HFFc6 (cell line): ENCODE measurements around the gene DENND1A. TPM values are rescaled to one million over a fixed set of nuclear protein-coding genes. Genes with fewer than 3 reads are reported as not detected.

Source experiments
- DNase-seq: peaks from one replicate; pipeline ENCODE4 v3.0.0-alpha.2; 2018
- H3K27ac Mint-ChIP-seq: 2 replicates; pipeline ENCODE4 v1.8.0; 2020; ENCODE audit warnings: mild to moderate bottlenecking, mixed read lengths
- H3K27me3 Mint-ChIP-seq: 2 replicates; pipeline ENCODE4 v1.8.0; 2021; ENCODE audit warnings: mild to moderate bottlenecking, moderate library complexity, mixed read lengths; ENCODE audit not compliant: insufficient read depth
- H3K36me3 Mint-ChIP-seq: 2 replicates; pipeline ENCODE4 v1.8.0; 2021; ENCODE audit warnings: low read depth, mixed read lengths
- H3K4me1 Mint-ChIP-seq: 2 replicates; pipeline ENCODE4 v1.8.0; 2020; ENCODE audit warnings: low read depth, mixed read lengths
- H3K4me3 Mint-ChIP-seq: 2 replicates; pipeline ENCODE4 v1.8.0; 2020; ENCODE audit warnings: mild to moderate bottlenecking, moderate library complexity, mixed read lengths
- H3K9me3 Mint-ChIP-seq: 2 replicates; pipeline ENCODE4 v1.8.0; 2020; ENCODE audit warnings: mild to moderate bottlenecking, mixed read lengths
- total RNA-seq, 6 experiments: library from RNA; stranded (reverse); fragmentation: NEBNext Ultra II Directional; extraction: Animal tissue kit (Norgen Biotek cat#: 25700); gene quantifications; 2 replicates in 1 of 6; 3 replicates in 5 of 6; pipeline ENCODE4 v1.2.3, GENCODE V29; 2021
- TF ChIP-seq, protein P1 (sequence below): fragments of 200-600 bp; sonication (generic); IDR thresholded peaks from 2 replicates; pipeline ENCODE4 v1.5.0; 2021; ENCODE audit warnings: antibody characterized with exemption, mild to moderate bottlenecking

Gene DENND1A
- total RNA-seq, 6 experiments from 2014 or later = 25.4 to 38.3 (median 30.3) TPM

DNA sequence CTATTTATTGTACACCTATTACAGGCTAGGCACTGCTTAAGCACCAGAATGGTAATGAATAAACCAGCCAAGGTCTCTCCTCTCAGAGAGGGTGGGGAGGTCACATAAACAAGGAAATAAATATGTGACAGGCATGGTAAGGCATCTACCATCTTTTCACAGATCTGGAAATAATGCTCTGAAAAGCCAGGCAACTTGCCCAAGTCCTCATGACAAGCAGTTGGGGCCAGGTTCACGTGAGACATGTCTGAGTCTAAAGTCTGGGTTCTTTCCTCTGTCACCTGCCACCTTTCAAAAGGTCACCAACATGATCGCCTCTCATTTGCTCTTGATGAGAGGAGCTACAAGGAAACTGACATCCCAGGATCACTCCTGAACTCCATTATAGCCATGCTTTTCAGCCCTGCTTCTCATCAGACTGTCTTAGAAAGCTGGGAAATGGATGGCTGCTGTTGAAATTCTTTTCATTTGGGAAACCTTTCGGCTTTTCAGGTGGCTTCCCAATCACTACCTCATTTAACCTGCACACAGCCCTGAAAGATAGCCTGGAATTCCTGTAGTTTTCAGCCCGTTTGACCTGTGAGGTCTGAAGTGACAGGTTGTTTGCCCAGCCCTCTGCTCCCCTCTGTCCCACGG is 450.8 kb downstream of the DENND1A start:
- no peak overlapping the region for H3K27ac Mint-ChIP-seq
- no peaks in the 10 kb centered on the region for H3K36me3 Mint-ChIP-seq
- no peaks in the 10 kb centered on the region for H3K9me3 Mint-ChIP-seq
- no peak for DNase-seq
- H3K4me3 Mint-ChIP-seq = no peak overlapping the region
- TF ChIP-seq, protein P1, sequence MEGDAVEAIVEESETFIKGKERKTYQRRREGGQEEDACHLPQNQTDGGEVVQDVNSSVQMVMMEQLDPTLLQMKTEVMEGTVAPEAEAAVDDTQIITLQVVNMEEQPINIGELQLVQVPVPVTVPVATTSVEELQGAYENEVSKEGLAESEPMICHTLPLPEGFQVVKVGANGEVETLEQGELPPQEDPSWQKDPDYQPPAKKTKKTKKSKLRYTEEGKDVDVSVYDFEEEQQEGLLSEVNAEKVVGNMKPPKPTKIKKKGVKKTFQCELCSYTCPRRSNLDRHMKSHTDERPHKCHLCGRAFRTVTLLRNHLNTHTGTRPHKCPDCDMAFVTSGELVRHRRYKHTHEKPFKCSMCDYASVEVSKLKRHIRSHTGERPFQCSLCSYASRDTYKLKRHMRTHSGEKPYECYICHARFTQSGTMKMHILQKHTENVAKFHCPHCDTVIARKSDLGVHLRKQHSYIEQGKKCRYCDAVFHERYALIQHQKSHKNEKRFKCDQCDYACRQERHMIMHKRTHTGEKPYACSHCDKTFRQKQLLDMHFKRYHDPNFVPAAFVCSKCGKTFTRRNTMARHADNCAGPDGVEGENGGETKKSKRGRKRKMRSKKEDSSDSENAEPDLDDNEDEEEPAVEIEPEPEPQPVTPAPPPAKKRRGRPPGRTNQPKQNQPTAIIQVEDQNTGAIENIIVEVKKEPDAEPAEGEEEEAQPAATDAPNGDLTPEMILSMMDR = no peak
- peaks cover 2% of the 10 kb centered on the region for H3K27me3 Mint-ChIP-seq
- H3K4me1 Mint-ChIP-seq = no peaks in the 10 kb centered on the region

DNA sequence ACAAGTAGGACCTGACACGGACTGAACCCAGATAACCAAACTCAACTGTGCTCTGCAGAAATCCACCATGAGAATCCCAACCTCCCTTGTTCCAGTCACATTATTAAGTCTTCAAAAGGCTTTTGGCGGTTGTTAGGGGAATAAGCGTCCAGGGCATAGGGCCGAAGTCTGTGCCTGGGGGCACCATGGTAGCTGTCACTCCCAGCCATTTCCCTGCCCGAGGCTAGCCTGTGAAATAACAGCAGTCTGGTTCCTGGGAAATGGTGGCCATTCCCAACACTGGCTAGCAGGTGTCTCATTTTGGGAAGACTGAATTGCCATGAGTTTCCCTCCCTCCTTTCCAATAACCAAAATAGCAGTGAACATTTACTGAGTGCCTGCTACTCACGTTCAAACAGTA is 451.8 kb downstream of the DENND1A start:
- no peak for DNase-seq
- no peak overlapping the region for H3K4me3 Mint-ChIP-seq
- no peaks in the 10 kb centered on the region for H3K9me3 Mint-ChIP-seq
- H3K27ac Mint-ChIP-seq = no peak overlapping the region
- H3K36me3 Mint-ChIP-seq = no peaks in the 10 kb centered on the region
- TF ChIP-seq, protein P1 = no peak
- peaks cover 2% of the 10 kb centered on the region for H3K27me3 Mint-ChIP-seq
- H3K4me1 Mint-ChIP-seq = no peaks in the 10 kb centered on the region; the same call in 1 of the 2 replicates

DNA sequence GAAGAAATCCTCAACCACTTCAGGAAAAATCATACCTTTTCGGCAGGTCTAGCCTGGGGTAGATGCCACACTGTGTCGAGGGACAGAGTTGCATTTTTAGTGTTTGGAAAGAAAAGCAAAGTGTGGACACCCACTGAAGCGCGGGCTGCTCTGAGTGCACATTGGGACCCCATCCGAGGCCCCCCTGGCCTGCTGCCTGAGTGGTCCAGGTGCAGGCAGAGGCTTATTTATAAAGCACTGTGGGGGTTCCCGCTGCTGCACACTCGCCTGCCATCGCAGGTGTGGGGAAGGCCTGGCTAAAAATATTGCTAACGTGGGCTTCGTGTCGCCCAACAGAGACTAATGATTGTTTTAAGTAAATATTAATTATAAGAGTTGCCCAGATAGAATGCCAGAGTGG is 454.5 kb downstream of the DENND1A start:
- TF ChIP-seq, protein P1 = no peak
- H3K9me3 Mint-ChIP-seq = no peaks in the 10 kb centered on the region

DNA sequence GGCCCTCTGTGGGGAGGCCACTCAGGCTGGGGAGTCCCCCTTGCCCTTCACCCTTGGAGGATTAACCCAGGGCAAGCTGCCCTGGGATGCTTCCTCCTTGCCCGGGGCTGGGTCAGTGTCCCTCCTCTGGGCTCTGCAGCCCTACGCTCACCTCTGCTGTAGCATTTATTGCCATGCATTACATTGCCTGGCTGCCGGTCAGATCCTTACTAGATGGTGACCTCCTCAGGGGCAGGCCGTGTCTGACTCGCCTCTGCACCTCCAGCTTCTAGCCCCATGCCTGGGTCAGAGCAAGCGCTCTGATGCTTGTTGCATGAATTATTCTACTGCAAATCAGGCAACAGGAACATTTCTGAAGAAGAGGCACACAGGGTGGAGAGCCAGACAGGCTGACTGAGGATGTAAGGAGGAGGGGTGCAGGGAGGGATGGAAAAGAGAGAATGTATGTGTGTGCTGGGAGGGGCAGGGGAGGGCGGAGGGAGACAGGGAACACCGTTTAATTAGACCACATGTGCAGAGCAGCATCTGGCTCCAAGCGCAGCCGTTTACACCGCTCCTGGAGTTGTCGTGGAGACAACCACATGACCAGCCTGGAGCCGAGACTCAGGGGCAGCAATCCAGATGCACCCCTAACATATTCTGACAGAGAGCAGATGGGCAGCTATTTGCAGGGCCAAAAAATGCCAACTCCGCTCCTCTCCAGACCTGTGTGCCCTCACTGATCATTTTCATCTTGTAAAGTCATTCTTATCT is 456.9 kb downstream of the DENND1A start:
- DNase-seq = no peak
- Mint-ChIP-seq H3K36me3 (no peaks in the 10 kb centered on the region), H3K27me3 (no peaks in the 10 kb centered on the region; the same call in 1 of the 2 replicates), H3K27ac (no peak overlapping the region), H3K4me1 (no peaks in the 10 kb centered on the region; the same call in 1 of the 2 replicates), H3K9me3 (no peaks in the 10 kb centered on the region), H3K4me3 (no peak overlapping the region)
- TF ChIP-seq, protein P1 = no peak

More for the DNA sequence above, 454.5 kb downstream of the DENND1A start:
- H3K4me3 Mint-ChIP-seq = no peak overlapping the region
- H3K4me1 Mint-ChIP-seq = no peaks in the 10 kb centered on the region; the same call in 1 of the 2 replicates
- peaks cover 2% of the 10 kb centered on the region for H3K27me3 Mint-ChIP-seq
- H3K27ac Mint-ChIP-seq = no peak overlapping the region
- H3K36me3 Mint-ChIP-seq = no peaks in the 10 kb centered on the region
- no peak for DNase-seq

DNA sequence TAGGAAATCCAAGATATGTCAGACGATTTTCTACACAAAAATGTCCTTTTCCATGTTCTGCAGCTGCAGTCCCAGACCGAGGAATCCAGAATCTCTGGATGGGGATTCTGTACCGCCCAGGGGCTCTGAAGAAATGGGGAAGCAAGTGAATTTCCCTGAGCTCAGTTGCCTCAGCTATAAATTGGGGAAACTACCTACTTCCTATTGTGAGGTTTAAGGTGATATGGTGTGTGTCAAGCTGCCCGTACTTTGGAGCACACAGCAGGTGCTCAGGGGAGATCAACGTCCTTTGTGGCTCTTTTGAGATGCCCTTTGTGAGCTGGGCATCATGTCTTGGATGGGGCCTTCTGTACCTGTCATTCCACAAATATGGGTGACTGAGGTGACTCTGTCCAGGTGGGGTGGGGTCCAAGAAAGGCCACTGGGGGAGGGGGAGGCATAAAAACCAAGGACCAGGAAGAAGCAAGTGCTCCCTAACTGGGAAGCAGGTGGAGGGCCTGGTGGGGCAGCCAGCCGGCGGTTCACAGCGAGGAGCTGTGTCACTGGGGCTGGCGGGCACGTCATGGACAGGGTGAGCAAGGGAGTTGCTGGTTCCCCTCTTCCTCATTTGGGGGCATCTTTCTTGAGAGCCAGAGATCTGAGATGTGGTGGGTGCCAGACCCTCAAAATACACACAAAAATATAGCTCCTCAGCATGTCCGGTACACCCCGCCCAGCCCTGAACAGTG is 457.9 kb downstream of the DENND1A start:
- Mint-ChIP-seq H3K27me3 (no peaks in the 10 kb centered on the region; the same call in 1 of the 2 replicates), H3K9me3 (no peaks in the 10 kb centered on the region), H3K4me1 (no peaks in the 10 kb centered on the region; the same call in 1 of the 2 replicates), H3K27ac (no peak overlapping the region), H3K36me3 (no peaks in the 10 kb centered on the region), H3K4me3 (no peak overlapping the region)
- TF ChIP-seq, protein P1 = no peak
- DNase-seq = no peak
